Measurements from ENCODE around the gene SEZ6L2. TPM values are rescaled to one million over a fixed set of nuclear protein-coding genes. Genes with fewer than 3 reads are reported as not detected.

SEZ6L2 gene
- total and polyA plus RNA-seq, 2 of the 8 experiments (the other 6 are each of a cell fraction or from before 2014, with no cell fraction given) = 43.5 to 47.7 TPM

- TF ChIP-seq CHD7 (IDR thresholded peaks at IDR 0.05; ENCODE audit: insufficient replicate concordance, low read length) (no peak), TBP (IDR thresholded peaks at IDR 0.05; ENCODE audit: low read depth, low read length) (no peak), CREB1 (IDR thresholded peaks at IDR 0.05) (no peak)
Observed at GRCh38 chr16:29841631-29842030, 57.7 kb downstream of the SEZ6L2 start (continued).
